CD4-positive, alpha-beta T cell treated with Interferon alpha-2 for 1 hour (primary cell): ENCODE results near the gene SYS1.
A peak's percentile ranks its signal among the peaks of the same experiment; 100 is the strongest.

Source experiments
- DNase-seq, 2 donors: peaks; one replicate each; pipeline ENCODE4 v3.0.0-alpha.2; 2020 to 2022

The SYS1 gene

DNA sequence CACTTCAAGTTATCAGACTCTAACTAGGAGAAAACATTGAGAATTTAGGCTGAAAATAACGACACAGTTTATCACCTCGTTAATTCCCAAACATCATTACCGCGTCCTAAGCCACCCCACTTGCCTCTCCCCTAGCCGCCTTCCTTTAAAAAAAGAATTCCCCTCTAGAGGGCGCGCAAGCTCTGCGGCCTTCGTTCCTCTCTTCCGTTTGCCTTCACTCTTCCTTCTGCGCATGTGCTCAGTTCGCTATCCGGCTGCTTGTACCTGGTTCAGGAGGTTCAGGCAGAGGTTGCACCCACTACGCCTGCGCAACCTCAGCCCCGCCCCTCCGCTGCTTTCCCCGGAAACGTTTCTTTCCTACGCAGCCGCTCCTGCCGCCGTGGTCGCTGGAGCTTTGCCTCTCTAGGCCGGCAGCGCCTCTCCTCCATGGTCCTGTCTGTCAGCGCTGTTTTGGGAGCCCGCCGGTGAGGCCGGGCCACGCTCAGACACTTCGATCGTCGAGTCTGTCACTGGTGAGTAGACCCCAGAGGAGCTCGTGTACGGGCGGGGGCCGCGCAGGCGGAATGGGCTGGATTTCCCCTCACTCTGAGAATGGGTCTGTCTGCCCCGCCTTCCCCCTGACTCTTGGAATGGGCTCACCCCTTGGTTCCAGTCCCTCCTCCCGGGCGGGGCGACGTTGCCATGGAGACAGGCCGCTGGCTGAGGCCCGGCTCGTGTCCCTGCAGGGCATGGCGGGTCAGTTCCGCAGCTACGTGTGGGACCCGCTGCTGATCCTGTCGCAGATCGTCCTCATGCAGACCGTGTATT, at the start of gene SYS1:
Gene SYS1 (plus strand): TSS at position 353 of the 807 bp plus-strand sequence. CDS start 376 bp downstream, at position 729.
- peak; percentile 99 for DNase-seq

- DNase-seq = no peak
Measured at GRCh38 chr20:45313943-45314342, 49.0 kb upstream of the SYS1 start.

GRCh38 chr20:45315672-45316071, 47.3 kb upstream of the SYS1 start:
- no peak for DNase-seq

DNA sequence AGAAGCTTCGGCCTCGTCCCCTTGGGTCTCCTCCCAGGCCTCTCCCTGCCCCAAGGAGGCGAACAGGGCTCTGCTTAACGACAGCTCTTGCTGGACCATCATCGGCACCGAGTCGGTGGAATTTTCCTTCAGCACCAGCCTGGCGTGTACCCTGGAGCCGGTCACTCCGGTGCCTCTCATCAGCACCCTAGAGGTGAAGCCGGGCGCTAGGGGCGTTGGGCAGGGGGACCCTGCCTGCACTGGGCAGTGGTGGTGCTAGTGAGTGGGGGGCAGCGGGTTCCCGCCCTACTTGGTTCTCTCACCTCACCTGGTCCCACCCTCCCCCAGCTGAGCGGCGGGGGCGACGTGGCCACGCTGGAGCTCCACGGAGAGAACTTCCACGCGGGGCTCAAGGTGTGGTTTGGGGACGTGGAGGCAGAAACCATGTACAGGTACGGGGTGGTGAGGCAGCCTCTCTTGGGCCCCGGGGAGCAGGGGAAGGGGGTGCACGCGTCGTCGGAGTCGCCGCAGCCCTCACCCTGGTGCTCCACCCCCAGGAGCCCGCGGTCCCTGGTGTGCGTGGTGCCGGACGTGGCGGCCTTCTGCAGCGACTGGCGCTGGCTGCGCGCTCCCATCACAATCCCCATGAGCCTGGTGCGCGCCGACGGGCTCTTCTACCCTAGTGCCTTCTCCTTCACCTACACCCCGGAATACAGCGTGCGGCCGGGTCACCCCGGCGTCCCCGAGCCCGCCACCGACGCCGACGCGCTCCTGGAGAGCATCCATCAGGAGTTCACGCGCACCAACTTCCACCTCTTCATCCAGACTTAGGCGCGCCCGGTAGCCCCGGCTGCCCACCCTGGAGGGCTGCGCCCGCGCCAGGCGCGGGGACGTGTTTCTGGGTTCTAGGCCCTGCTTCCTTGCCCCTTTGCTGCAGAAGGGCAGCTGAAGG, 46.5 kb upstream of the SYS1 start:
- DNase-seq = no peak

GRCh38 chr20:45317826-45318225, 45.1 kb upstream of the SYS1 start:
- no peak for DNase-seq

DNA sequence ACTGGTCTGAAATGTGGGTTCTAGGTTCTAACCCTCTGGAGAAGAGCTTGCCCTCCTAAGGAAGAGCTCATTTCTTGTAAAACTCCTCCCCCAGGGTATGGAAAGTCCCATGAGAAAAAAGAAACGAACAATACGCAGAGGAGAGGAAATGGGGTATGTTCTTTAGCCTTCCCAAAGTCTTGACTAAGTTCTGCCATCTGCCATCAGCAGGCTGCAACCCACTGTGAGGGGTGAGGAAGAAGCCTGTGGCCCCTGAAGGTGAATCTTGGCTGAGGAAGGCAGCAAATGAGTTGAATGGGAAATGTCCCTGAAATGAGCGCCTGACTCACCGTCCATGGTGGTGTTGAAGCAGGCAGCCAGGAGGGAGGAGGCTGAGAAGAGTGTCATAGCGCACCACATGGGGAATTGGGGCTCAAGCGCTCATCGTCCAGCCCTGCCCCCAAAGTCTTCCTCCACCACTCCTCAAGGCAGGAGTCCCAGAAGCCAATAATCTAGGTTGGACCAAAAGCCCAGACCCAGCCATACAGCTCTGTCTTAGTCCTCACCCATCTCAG, 44.5 kb upstream of the SYS1 start:
- DNase-seq = no peak

DNA sequence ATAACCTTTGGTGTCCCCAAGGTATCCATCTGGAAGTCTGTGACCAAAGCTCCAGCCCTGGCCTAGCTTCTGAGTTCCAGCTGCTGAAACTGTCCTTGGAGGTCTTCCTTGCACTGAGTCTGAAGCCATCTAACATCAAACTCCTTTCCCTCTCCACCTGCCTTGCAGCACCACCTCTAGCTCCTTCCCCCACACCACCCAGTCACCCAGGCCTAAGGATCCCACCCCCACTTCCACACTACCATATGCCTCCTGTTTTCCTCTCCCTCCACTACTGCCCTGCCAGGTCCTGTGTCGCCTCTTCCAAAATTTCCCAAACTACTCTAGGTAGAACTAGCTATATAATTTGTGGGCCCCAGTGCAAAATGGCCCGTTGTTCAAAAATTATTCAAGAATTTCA, 44.0 kb upstream of the SYS1 start:
- no peak for DNase-seq

GRCh38 chr20:45320948-45321595, 41.9 kb upstream of the SYS1 start:
- peak; percentile 42 to 59 for DNase-seq

GRCh38 chr20:45322952-45323383, 40.0 kb upstream of the SYS1 start:
- DNase-seq = peak; percentile 11 to 52

GRCh38 chr20:45323731-45324130, 39.2 kb upstream of the SYS1 start:
- DNase-seq = no peak

- no peak for DNase-seq
Measured at GRCh38 chr20:45325371-45325770, 37.6 kb upstream of the SYS1 start.

DNA sequence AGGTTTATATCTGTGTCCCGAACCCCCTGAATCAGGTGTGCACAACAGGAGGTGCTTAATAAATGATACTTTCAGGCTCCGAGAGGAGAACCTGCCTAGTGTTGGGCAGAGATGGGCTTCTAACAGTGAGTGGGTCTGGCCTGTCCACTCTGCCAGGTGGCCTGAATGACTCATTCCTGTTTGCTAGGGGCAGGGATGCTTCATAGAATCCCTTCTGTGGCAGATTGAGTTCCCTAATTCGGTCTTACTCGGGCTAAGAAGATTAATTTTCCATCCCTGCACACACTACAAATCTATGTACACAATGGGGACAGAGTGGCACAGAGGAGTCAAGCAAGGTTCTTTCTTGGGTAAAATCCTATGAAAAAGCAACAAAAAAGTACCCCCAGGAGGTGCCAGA, 34.5 kb upstream of the SYS1 start:
- DNase-seq = no peak

DNA sequence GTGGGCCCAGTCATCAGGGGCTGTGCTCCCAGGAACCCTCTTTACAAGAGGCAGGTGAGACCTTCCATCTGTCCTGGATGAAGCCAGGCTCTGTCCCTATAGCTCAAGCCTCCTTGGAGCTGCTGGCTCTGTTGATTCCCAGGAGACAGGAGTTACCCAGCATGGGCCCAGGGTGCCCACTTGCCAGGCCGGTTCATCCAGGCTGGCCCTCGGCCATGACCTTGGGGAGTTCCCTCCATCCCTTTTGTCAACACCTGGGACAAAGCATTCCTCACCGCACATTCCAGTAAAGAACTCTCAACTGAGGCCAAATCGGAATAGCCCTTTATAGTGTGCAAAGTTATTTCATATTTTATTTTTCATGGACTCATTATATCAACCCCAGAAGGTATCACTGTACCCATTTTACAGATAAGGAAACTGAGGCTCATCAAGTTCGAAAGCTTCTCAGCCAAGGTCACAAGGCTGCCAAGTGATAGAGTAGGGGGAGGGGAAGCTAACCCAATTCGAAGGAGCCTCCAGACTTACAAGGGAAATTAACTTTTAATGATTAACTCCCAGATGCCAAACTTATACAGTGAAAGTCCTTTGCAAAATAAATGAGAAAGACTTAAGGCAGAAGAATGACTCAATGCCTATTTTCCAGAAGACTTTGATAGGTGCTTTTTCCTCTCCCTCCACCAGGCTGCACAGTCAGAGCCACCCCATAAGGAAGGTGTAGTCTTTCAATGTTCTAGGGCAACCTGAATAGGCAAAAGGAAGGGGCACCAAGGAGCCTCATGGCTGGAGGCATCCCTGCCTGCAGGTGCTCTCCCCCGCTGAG, 33.2 kb upstream of the SYS1 start:
- DNase-seq = no peak

DNA sequence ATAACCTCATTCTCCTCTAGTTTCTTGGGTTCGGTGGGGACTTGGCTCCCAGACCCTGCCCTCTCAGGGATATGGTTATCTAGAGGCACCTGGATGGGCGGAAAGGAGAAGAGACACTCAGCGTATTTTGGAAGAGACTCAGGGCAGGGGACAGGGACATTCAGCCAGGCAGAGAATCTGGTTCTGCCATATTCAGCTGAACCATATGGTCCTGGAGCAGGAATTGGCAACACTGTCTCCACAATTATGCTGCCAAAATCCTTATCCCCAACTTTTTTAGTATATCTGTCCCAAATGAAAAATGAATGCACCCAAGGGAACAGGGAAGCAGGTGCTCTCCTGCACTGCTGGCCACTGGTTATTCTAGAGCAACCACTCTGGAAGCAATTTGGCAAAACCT, 32.5 kb upstream of the SYS1 start:
- no peak for DNase-seq

DNA sequence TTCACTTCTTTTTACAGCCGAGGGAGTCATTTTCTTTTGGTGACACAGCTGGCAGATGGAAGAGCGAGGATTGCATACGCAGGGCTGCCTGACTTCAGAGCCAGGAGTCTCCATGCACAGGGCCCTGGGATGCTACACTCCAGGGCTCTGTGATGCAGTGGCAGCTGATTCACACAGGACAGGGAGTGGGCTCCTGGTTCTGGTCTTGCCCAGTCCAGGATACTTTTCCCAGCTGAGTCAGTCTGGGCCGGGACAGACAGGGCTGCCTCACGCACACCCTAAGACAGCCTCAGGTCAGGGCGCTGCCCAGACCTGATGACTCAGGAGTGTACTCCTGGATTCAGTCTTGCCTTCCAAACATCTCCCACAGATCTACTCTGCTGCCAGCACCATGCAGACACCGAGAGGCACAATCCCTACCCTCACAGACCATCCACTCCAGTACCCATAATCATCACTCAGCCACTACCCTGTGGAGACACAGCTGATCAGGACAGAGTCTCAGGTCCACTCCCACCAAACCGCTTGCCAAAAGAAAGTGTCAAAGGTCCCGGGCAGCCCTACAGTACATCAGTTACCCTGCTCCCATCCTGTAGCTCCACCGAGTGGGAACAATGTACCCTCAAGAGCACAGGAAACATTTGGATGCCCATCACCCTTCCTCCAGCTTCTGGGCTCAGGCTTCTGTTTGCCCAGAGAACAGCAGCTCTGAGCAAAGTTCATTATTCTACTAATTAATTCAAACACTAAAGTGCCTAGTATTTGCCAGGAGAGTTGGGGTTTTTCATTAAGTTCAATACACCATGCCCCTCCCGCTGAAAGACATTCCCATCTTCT, 26.2 kb upstream of the SYS1 start:
- DNase-seq = no peak

DNA sequence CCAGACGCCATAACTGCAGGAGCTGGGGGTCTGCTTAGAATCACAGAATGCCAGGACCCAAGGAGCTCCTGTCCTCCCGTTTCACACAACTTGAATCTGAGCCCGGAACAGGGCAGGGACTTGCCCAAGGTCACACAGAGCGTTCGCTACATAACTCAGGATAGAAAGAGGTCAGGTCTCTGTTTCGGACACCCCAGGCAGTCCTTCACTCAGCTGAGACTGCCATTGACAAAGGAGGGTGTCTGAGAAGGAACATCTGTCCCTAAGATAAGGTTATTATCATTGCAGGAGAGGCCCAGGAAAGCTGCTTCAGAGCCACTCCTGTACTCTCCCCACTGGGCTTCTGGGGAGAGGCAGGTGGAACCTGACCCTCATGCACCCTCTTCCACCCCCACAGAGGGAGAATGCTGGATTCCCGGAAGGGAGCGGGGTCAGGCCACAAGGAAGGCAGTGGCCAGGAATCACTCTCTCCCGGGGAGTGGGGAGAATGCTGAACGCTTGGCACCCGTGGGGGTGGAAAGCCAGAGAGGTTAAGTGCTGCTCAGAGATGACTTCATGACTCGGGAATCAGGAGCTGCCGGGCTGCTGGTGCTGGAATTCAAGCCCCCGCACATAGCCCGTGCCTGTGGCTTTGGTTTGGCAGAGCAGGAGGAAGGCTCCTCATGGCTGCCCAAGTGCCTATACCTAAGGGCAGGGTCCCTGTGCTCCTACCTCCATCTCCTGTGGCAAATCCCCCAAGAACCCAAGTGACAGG, 25.4 kb upstream of the SYS1 start:
- no peak for DNase-seq

DNA sequence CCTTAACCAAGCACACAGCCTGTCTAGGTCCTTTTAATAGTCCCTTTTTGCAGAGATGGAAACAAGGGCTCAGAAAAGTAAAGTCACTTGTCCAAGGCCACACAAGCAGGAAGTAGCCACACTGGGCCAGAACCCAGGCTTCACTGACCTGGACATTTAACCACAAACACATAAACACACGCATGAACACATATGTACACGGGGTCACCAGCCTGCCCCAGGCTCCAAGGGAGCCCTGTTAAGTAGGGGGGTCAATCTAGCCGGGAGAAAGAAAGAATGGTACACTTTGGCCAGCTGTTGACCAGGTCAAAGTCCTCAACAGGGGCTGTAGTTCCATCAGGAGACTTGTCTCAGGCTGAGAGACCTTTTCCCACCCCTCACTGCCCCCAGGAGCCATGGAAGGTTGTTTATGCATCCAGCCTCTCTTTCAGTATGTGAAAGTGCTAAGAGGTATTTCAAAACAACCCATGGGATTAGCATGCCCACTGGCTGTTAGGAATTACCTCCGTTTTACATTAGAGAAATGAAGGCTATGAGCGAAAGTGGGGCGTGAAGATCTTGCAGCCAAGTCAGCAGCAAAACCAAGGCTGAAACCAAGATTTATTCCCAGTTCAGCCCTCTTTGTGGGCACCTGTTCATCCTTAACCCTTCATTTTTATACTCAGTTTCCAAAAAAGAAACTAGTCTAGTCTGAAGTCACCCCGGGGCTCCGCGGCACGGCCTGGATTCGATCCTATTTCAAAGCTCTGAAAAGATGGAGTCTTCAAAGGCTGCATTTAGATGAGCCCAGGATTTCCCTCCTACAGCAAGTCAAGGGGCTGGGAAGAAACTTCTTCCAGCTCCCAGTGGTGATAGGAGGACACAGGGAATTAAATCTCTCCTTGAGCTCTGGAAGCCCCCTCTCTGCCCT, 24.6 kb upstream of the SYS1 start:
- no peak for DNase-seq

DNA sequence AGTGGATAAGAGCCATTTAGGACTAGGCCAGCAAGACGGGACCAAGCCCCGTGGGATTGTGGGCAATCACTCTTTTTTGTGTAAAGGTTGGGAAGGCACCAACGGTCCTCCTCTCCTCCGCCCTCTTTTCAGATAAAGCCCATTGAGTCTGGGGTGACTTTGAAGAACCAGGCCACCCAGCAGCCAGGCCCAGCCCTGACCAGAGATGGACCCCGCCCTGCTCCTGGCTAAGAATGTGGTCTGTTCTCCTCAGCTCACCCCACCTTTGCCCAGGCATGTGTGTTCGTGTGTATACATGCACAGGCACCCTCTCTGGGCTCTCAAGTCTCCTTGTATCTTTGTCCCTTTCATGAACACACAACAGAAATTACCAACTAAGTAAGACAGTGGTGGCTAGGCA, 23.9 kb upstream of the SYS1 start:
- no peak for DNase-seq

- DNase-seq = no peak
Measured at GRCh38 chr20:45339799-45340198, 23.2 kb upstream of the SYS1 start.
